KMS-11 (cell line): ENCODE measurements around the gene OAF.

Source experiments
- H2AFZ ChIP-seq: fragments of 200-600 bp; sonication (generic); 2 replicates; pipeline ENCODE4 v1.6.1; 2016; ENCODE audit warnings: antibody characterized with exemption, mixed run types, low read depth
- H3K27ac ChIP-seq: fragments of 200-600 bp; sonication (generic); 2 replicates; pipeline ENCODE4 v1.6.1; 2016; ENCODE audit warnings: mild to moderate bottlenecking, mixed run types
- H3K27me3 ChIP-seq: fragments of 200-600 bp; sonication (generic); 2 replicates; pipeline ENCODE4 v1.6.1; 2017; ENCODE audit warnings: mild to moderate bottlenecking, low read depth, mixed run types, moderate library complexity; ENCODE audit not compliant: insufficient read depth
- H3K36me3 ChIP-seq: fragments of 200-600 bp; sonication (generic); 2 replicates; pipeline ENCODE4 v1.6.1; 2017; ENCODE audit warnings: mild to moderate bottlenecking, mixed run types; ENCODE audit not compliant: insufficient read depth
- H3K4me1 ChIP-seq: fragments of 200-600 bp; sonication (generic); 2 replicates; pipeline ENCODE4 v1.6.1; 2016; ENCODE audit warnings: mild to moderate bottlenecking, low read depth, mixed run types; ENCODE audit not compliant: poor library complexity, severe bottlenecking
- H3K4me2 ChIP-seq: fragments of 200-600 bp; sonication (generic); 2 replicates; pipeline ENCODE4 v1.7.0; 2016; ENCODE audit warnings: mild to moderate bottlenecking, mixed run types
- H3K4me3 ChIP-seq: fragments of 200-600 bp; sonication (generic); IDR thresholded peaks from 2 replicates; pipeline ENCODE4 v1.6.1; 2017; ENCODE audit warnings: low read depth, low read length, mixed read lengths; ENCODE audit not compliant: insufficient read depth
- H3K79me2 ChIP-seq: fragments of 200-600 bp; sonication (generic); 2 replicates; pipeline ENCODE4 v1.6.1; 2016; ENCODE audit warnings: low read depth, mixed run types; ENCODE audit not compliant: insufficient read depth
- H3K9ac ChIP-seq: fragments of 200-600 bp; sonication (generic); 2 replicates; pipeline ENCODE4 v1.6.1; 2016; ENCODE audit warnings: mild to moderate bottlenecking, mixed run types
- H4K20me1 ChIP-seq: fragments of 200-600 bp; sonication (generic); 2 replicates; pipeline ENCODE4 v1.6.1; 2016; ENCODE audit warnings: mild to moderate bottlenecking, mixed run types; ENCODE audit not compliant: insufficient read depth
- CTCF ChIP-seq: fragments of 200-600 bp; sonication (generic); conservative IDR thresholded peaks from 2 replicates; pipeline ENCODE4 v1.6.1; 2017; ENCODE audit warnings: low read depth, mild to moderate bottlenecking, antibody characterized with exemption, low read length, moderate library complexity, mixed read lengths

The OAF gene

GRCh38 chr11:120194166-120194565 lies 16.7 kb upstream of the OAF start:
- Histone ChIP-seq H2AFZ (no peak overlapping the region), H3K9ac (no peak overlapping the region), H3K27me3 (no peaks in the 10 kb centered on the region), H3K4me3 (no peak overlapping the region), H3K36me3 (no peaks in the 10 kb centered on the region), H3K27ac (no peak overlapping the region), H3K79me2 (no peaks in the 10 kb centered on the region), H4K20me1 (no peaks in the 10 kb centered on the region), H3K4me2 (no peak overlapping the region), H3K4me1 (no peaks in the 10 kb centered on the region)
- no peak for TF ChIP-seq CTCF

GRCh38 chr11:120195601-120196320 lies 15.1 kb upstream of the OAF start:
- Histone ChIP-seq H3K9ac (no peak overlapping the region), H3K4me2 (no peak overlapping the region), H3K36me3 (no peaks in the 10 kb centered on the region), H3K27me3 (no peaks in the 10 kb centered on the region), H3K4me3 (no peak overlapping the region), H3K4me1 (no peaks in the 10 kb centered on the region), H4K20me1 (no peaks in the 10 kb centered on the region), H2AFZ (no peak overlapping the region), H3K27ac (no peak overlapping the region), H3K79me2 (no peaks in the 10 kb centered on the region)
- TF ChIP-seq CTCF: no peak

- no peak overlapping the region for H3K9ac ChIP-seq
These were observed 14.0 kb upstream of the OAF start for GRCh38 chr11:120196826-120197225.

GRCh38 chr11:120197251-120197891 lies 13.5 kb upstream of the OAF start:
- no peak overlapping the region for H3K9ac ChIP-seq
- H3K27ac ChIP-seq: no peak overlapping the region
- H3K27me3 ChIP-seq: no peaks in the 10 kb centered on the region
- H3K36me3 ChIP-seq: no peaks in the 10 kb centered on the region
- no peak for TF ChIP-seq CTCF
- no peak overlapping the region for H3K4me2 ChIP-seq
- H4K20me1 ChIP-seq: no peaks in the 10 kb centered on the region
- no peak overlapping the region for H3K4me3 ChIP-seq
- no peaks in the 10 kb centered on the region for H3K4me1 ChIP-seq
- H2AFZ ChIP-seq: no peak overlapping the region
- H3K79me2 ChIP-seq: no peaks in the 10 kb centered on the region

More at GRCh38 chr11:120196826-120197225, 14.0 kb upstream of the OAF start:
- Histone ChIP-seq H3K4me1 (no peaks in the 10 kb centered on the region), H3K27ac (no peak overlapping the region), H3K4me2 (no peak overlapping the region), H3K27me3 (no peaks in the 10 kb centered on the region), H3K4me3 (no peak overlapping the region), H4K20me1 (no peaks in the 10 kb centered on the region), H2AFZ (no peak overlapping the region), H3K36me3 (no peaks in the 10 kb centered on the region), H3K79me2 (no peaks in the 10 kb centered on the region)
- TF ChIP-seq CTCF: no peak
